Cardiac fibroblast (primary cell): Measurements from ENCODE around the gene KRAS.

Source experiments
- DNase-seq, 2 donors: peaks; one replicate each; pipeline versions ENCODE4 v3.0.0 to v3.0.0-alpha.2; 2010; ENCODE audit warnings: low read depth in 2 of 2
- H3K4me3 ChIP-seq, 2 donors: replicated peaks in 1 of 2; 1 replicate in 1 of 2; 2 replicates in 1 of 2; pipeline ENCODE4 v1.5.1; 2011; ENCODE audit warnings: low read depth in 2 of 2, low read length in 2 of 2, mild to moderate bottlenecking in 2 of 2, moderate library complexity in 1 of 2
- CTCF ChIP-seq: IDR thresholded peaks from one replicate; pipeline ENCODE4 v1.5.1; 2011; ENCODE audit warnings: low read depth, mild to moderate bottlenecking, low read length, inconsistent platforms

Gene KRAS

GRCh38 chr12:25241167-25242020 is 9.3 kb downstream of the KRAS start:
- no peak overlapping the region for H3K4me3 ChIP-seq
- peak; percentile 74 to 77 for DNase-seq
- TF ChIP-seq CTCF: peak; percentile 66

DNA sequence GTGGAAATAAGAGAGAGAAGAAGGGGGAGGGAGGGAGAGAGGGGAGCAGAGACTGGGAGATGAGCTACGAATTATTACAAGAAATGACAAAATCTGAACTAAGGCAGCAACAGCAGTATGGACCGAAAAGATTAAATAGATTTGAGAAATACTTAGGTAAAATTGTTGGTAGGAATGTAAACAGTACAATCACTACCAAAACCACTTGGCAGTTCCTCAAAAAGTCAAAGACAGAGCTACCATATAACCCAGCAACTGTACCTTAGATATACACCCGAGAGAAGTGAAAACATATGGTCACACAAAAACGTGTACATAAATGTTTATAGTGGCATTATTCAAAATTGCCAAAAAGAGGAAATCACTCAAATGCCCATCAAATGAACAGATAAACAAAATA is 14.1 kb downstream of the KRAS start:
- H3K4me3 ChIP-seq: no peak overlapping the region
- DNase-seq: no peak
- TF ChIP-seq CTCF: no peak

DNA sequence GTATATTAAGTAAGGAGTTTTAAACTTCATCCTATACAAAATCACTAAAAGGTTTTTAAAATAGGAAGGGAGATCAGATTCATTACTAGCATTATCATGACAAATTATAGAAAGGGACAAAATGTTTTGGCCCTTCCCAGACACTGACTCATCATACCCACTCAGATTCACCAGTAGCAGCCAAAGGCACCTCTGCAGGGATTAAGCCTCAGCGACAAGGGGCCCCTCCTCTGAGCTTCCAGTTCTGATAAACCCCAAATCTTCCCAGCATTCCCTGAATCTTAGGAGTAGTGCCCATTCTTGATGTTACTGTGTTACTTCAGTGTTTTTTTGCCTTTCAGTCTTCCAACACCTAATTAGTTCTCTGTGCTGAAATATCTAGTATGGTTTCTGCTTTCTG is 14.5 kb downstream of the KRAS start:
- H3K4me3 ChIP-seq: no peak overlapping the region
- TF ChIP-seq CTCF: no peak
- DNase-seq: peak; percentile 31 to 59

DNA sequence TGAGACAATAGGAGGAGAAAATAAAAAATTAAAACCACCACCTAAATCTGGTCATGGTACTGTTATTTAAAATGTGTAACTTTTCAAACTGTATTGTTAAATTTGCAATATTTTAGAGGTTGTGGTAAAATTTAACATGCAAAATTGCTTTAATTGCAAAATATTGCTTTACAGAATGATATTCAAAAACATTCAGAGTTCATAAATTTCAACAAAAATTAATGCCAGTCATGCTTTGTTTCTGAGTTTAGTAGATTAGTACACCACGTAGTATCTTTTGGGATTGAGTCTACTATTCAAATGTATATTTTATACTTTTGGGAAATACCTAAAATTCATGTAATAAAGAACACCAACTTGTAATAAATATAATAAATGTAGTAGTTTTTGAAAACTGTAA is 37.4 kb downstream of the KRAS start:
- no peak overlapping the region for H3K4me3 ChIP-seq
- no peak for DNase-seq
- no peak for TF ChIP-seq CTCF

- no peak overlapping the region for H3K4me3 ChIP-seq
- DNase-seq: no peak
- no peak for TF ChIP-seq CTCF
These were observed 42.2 kb downstream of the KRAS start for GRCh38 chr12:25208554-25208953.

DNA sequence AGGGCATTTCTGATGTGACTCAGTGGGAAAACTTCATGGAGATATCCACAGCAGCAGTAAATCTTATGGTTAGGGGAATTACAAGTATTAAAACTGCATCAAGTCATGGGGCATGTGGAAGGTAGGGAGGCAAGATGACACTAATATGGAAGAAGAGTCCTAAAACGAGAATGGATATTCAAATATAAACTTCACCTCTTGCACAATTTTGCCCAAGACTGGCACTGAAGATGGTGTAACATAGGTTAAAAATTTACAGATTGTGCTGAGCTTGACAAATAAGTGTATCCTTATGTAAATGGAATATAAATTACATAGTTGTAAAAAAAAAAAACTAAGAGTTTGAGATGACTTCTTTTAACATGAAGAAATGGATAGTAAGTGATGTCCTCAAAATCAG is 42.9 kb downstream of the KRAS start:
- no peak for TF ChIP-seq CTCF
- H3K4me3 ChIP-seq: no peak overlapping the region
- DNase-seq: no peak

DNA sequence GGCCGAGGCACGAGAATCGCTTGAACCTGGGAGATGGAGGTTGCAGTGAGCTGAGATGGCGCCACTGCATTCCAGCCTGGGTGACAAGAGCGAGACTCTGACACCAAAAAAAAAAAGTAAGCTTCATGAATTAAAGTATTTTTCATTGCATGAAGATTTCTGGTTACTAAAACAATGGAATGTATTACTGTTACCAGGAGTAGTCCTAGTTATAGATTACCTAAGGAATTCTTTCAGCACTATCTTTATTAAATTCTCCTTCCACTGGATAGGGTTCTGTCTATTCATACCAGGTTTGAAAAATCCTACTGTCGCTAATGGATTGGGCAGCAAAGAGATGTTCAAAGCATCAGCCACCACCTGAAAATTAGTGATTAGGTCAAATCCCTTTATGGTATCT is 43.3 kb downstream of the KRAS start:
- no peak overlapping the region for H3K4me3 ChIP-seq
- no peak for DNase-seq
- TF ChIP-seq CTCF: no peak
